Measurements from ENCODE around the gene CALB2.

Gene CALB2

GRCh38 chr16:71430744-71431143 lies 72.2 kb downstream of the CALB2 start:
- TF ChIP-seq, protein P1, sequence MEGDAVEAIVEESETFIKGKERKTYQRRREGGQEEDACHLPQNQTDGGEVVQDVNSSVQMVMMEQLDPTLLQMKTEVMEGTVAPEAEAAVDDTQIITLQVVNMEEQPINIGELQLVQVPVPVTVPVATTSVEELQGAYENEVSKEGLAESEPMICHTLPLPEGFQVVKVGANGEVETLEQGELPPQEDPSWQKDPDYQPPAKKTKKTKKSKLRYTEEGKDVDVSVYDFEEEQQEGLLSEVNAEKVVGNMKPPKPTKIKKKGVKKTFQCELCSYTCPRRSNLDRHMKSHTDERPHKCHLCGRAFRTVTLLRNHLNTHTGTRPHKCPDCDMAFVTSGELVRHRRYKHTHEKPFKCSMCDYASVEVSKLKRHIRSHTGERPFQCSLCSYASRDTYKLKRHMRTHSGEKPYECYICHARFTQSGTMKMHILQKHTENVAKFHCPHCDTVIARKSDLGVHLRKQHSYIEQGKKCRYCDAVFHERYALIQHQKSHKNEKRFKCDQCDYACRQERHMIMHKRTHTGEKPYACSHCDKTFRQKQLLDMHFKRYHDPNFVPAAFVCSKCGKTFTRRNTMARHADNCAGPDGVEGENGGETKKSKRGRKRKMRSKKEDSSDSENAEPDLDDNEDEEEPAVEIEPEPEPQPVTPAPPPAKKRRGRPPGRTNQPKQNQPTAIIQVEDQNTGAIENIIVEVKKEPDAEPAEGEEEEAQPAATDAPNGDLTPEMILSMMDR (IDR thresholded peaks at IDR 0.05; ENCODE audit: control extremely low read depth, extremely low read depth, low read depth, missing control alignments) = no peak
- CTCF ChIA-PET = interaction anchor here (2.0 to 11.6 kb wide), 2 partner anchors 9 to 19 kb away, joined by 10 to 93 read pairs; no protein-coding TSS in a partner anchor
- DNase-seq (ENCODE audit: extremely low spot score) = no peak
- POLR2A ChIA-PET = no interaction called here

DNA sequence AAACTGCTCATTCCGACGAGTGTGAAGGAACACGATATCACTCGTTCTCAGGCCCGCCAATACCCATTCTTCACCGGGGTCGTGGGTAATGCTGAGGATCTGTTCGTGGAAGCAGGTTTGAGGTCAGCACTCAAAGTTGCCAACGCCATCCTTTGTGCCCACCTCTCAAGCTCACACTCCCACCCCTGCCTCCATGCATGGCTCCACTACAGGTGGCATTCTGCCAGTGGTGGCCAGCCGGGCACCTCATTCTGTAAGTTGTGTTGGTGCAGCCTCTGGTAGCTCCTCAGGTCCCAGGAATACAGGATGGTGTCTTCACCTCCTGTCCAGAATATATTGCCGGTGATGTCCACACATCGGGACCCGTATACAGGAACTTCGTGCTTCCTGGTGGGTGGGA lies 72.7 kb downstream of the CALB2 start:
- ChIA-PET POLR2A (no interaction called here), CTCF (interaction anchor here (2.2 kb wide), 1 partner anchor 19 kb away, joined by 11 read pairs; no protein-coding TSS in a partner anchor)
- DNase-seq (ENCODE audit: extremely low spot score) = no peak
- TF ChIP-seq, protein P1 (IDR thresholded peaks at IDR 0.05; ENCODE audit: control extremely low read depth, extremely low read depth, low read depth, missing control alignments) = no peak

- no peak for DNase-seq (ENCODE audit: extremely low spot score)
- CTCF ChIA-PET = interaction anchor here (1.1 to 2.2 kb wide), 3 partner anchors 10 to 68 kb away, joined by 5 to 11 read pairs (median 6); no protein-coding TSS in a partner anchor
- TF ChIP-seq, protein P1 (IDR thresholded peaks at IDR 0.05; ENCODE audit: control extremely low read depth, extremely low read depth, low read depth, missing control alignments) = no peak
- POLR2A ChIA-PET = no interaction called here
Observed at GRCh38 chr16:71431991-71432390, 73.5 kb downstream of the CALB2 start.

DNA sequence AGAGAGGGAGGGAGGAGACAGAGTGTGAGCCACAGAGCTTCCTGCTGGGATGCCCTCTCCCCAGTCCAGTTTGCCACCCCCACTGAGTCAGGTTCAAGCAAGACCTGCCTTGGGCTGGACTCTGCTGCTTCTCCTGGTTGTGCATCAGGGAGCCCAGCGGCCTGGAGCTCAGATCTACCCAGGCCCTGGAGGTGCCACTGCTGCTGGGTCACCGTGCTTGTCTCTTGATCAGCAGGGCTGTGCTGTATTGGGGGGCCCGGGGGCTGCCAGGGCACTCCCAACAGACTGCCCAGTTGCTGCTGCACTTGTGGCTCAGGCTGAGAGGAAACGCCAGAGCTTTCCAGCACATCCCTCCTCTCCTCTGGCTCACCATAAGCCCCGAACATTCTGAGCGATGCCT lies 74.4 kb downstream of the CALB2 start:
- TF ChIP-seq, protein P1 (IDR thresholded peaks at IDR 0.05; ENCODE audit: control extremely low read depth, extremely low read depth, low read depth, missing control alignments) = no peak
- POLR2A ChIA-PET = no interaction called here
- DNase-seq (ENCODE audit: extremely low spot score) = peak; percentile 7
- CTCF ChIA-PET = interaction anchor here (1.1 to 2.2 kb wide), 6 partner anchors 11 to 178 kb away, joined by 3 to 11 read pairs (median 5); no protein-coding TSS in a partner anchor

- no peak for DNase-seq (ENCODE audit: extremely low spot score)
- TF ChIP-seq, protein P1 (IDR thresholded peaks at IDR 0.05; ENCODE audit: control extremely low read depth, extremely low read depth, low read depth, missing control alignments) = no peak
- ChIA-PET CTCF (interaction anchor here (1.2 to 2.0 kb wide), 3 partner anchors 9 to 63 kb away, joined by 3 to 6 read pairs (median 3); no protein-coding TSS in a partner anchor), POLR2A (no interaction called here)
Observed at GRCh38 chr16:71436473-71436872, 78.0 kb downstream of the CALB2 start.

GRCh38 chr16:71439523-71439922 lies 81.0 kb downstream of the CALB2 start:
- TF ChIP-seq, protein P1 (IDR thresholded peaks at IDR 0.05; ENCODE audit: control extremely low read depth, extremely low read depth, low read depth, missing control alignments) = no peak
- ChIA-PET POLR2A (no interaction called here), CTCF (interaction anchor here (0.9 to 1.9 kb wide), 8 partner anchors 10 to 172 kb away, joined by 3 to 10 read pairs (median 3); no protein-coding TSS in a partner anchor)
- DNase-seq (ENCODE audit: extremely low spot score) = no peak

Data from GM10248 (cell line).